Mesendoderm (in vitro differentiated cells): ENCODE results near the gene GRIK4.

Source experiments
- DNase-seq: peaks from one replicate; pipeline ENCODE4 v3.0.0; 2013
- H2AK5ac ChIP-seq: 2 replicates; pipeline ENCODE4 v1.6.1; 2013; ENCODE audit warnings: low read length, inconsistent platforms
- H2BK120ac ChIP-seq: 2 replicates; pipeline ENCODE4 v1.6.1; 2013; ENCODE audit warnings: low read depth, mild to moderate bottlenecking, low read length, moderate library complexity, mixed read lengths
- H2BK15ac ChIP-seq: replicated peaks from 2 replicates; pipeline ENCODE4 v1.6.1; 2013; ENCODE audit warnings: low read depth, mild to moderate bottlenecking, moderate library complexity
- H2BK5ac ChIP-seq: 2 replicates; pipeline ENCODE4 v1.6.1; 2013; ENCODE audit warnings: low read length, inconsistent platforms
- H3K18ac ChIP-seq: 2 replicates; pipeline ENCODE4 v1.6.1; 2013; ENCODE audit warnings: mild to moderate bottlenecking, low read length, mixed read lengths
- H3K23ac ChIP-seq: one replicate; pipeline ENCODE4 v1.6.1; 2013; ENCODE audit warnings: low read length
- H3K27ac ChIP-seq: 2 replicates; pipeline ENCODE4 v1.5.1; 2013; ENCODE audit warnings: low read depth, mild to moderate bottlenecking, inconsistent platforms, low read length, moderate library complexity
- H3K27me3 ChIP-seq: 2 replicates; pipeline ENCODE4 v1.6.1; 2013; ENCODE audit warnings: low read length, control low read depth, mild to moderate bottlenecking, inconsistent platforms; ENCODE audit not compliant: insufficient read depth, poor library complexity
- H3K36me3 ChIP-seq: 2 replicates; pipeline ENCODE4 v1.6.1; 2013; ENCODE audit warnings: low read length, inconsistent platforms; ENCODE audit not compliant: control insufficient read depth, insufficient read depth
- H3K4ac ChIP-seq: one replicate; pipeline ENCODE4 v1.6.1; 2013; ENCODE audit warnings: low read depth, mild to moderate bottlenecking, low read length, moderate library complexity
- H3K4me1 ChIP-seq: 2 replicates; pipeline ENCODE4 v1.6.1; 2013; ENCODE audit warnings: low read depth, low read length, inconsistent platforms; ENCODE audit not compliant: control insufficient read depth
- H3K4me2 ChIP-seq: 2 replicates; pipeline ENCODE4 v1.6.1; 2013; ENCODE audit warnings: low read length
- H3K4me3 ChIP-seq: 2 replicates; pipeline ENCODE4 v1.5.1; 2013; ENCODE audit warnings: mild to moderate bottlenecking, low read length
- H3K56ac ChIP-seq: one replicate; pipeline ENCODE4 v1.6.1; 2013; ENCODE audit warnings: low read length
- H3K79me1 ChIP-seq: 2 replicates; pipeline ENCODE4 v1.6.1; 2013; ENCODE audit warnings: low read length, inconsistent platforms
- H3K79me2 ChIP-seq: 2 replicates; pipeline ENCODE4 v1.6.1; 2013; ENCODE audit warnings: mild to moderate bottlenecking, low read length; ENCODE audit not compliant: control insufficient read depth, insufficient read depth
- H3K9ac ChIP-seq: 2 replicates; pipeline ENCODE4 v1.6.1; 2013; ENCODE audit warnings: low read length, inconsistent platforms
- H4K5ac ChIP-seq: one replicate; pipeline ENCODE4 v1.6.1; 2013; ENCODE audit warnings: low read length
- H4K8ac ChIP-seq: one replicate; pipeline ENCODE4 v1.6.1; 2013; ENCODE audit warnings: low read depth, mild to moderate bottlenecking, control low read depth, low read length, moderate library complexity
- WGBS: extraction: QIAGEN DNeasy Blood & Tissue Kit; methylation state at CpG from one replicate; pipeline ENCODE4 v1.1.7; 2013; ENCODE audit warnings: low lambda C conversion rate, missing lambda C conversion rate; ENCODE audit not compliant: insufficient coverage; ENCODE audit errors: extremely low coverage; 5-methylcytosine and 5-hydroxymethylcytosine counted together

GRIK4 gene

DNA sequence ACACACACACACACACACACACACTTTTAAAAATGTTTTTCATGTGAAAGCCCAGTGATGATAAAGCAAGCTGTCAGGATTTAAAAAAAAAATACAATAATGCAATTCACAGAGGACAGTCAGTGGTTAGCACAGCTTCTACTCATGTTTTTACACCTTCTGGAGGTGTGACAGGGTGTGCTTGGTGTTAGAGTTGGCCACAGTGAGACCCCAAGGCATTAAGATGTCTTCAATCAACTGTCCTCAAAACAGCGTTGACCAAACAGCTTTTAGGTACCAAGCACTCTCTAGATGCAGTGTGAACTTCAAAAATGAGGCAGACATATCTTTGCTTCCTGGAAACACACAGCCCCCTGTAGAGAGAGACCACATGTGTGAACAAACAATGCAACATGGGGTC is 346.0 kb downstream of the GRIK4 start:
- H3K27ac ChIP-seq, result no peak overlapping the region
- H3K4me3 ChIP-seq, result no peak overlapping the region
- H3K4ac ChIP-seq, result no peak overlapping the region
- H3K79me2 ChIP-seq, result no peaks in the 10 kb centered on the region
- H4K8ac ChIP-seq, result no peak overlapping the region
- peaks cover 1% of the 10 kb centered on the region for H3K4me1 ChIP-seq
- H3K56ac ChIP-seq, result no peak overlapping the region
- no peaks in the 10 kb centered on the region for H3K36me3 ChIP-seq
- no peaks in the 10 kb centered on the region for H3K27me3 ChIP-seq
- no peak for DNase-seq
- H2BK15ac ChIP-seq, result no peak overlapping the region
- H3K18ac ChIP-seq, result no peak overlapping the region
- H3K79me1 ChIP-seq, result no peaks in the 10 kb centered on the region
- no peak overlapping the region for H3K23ac ChIP-seq
- no peak overlapping the region for H2BK120ac ChIP-seq
- WGBS, result no CpG with 5 or more reads among the region's 1 CpG
- H3K4me2 ChIP-seq, result no peak overlapping the region
- no peak overlapping the region for H3K9ac ChIP-seq
- no peak overlapping the region for H4K5ac ChIP-seq
- H2AK5ac ChIP-seq, result no peak overlapping the region
- no peak overlapping the region for H2BK5ac ChIP-seq

DNA sequence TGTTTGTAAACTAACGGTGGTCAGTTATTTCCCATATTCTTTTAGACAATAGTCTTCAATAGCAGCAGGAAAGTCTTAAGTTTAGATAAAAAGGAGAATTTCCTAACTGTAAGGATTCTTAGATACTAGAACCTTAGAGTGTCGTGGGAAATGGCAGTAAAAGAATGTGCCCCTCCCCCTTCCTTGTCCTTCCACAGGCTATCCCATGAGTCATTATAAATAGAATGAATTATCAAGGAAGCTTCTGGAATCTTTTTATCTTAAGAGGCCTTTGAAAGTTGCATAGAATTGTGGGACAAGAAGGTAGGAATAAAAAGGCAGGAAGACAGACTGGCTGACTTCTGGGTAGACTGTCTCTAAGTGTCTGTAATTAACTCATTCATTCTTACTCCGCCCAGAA is 347.2 kb downstream of the GRIK4 start:
- Histone ChIP-seq H2BK15ac (no peak overlapping the region), H3K23ac (no peak overlapping the region), H3K4me3 (no peak overlapping the region), H2BK120ac (no peak overlapping the region), H3K18ac (no peak overlapping the region), H3K36me3 (no peaks in the 10 kb centered on the region), H3K9ac (no peak overlapping the region), H3K79me2 (no peaks in the 10 kb centered on the region), H4K8ac (no peak overlapping the region), H3K79me1 (no peaks in the 10 kb centered on the region), H3K27ac (no peak overlapping the region), H3K4me1 (peaks cover 1% of the 10 kb centered on the region), H2BK5ac (no peak overlapping the region), H3K4me2 (no peak overlapping the region), H3K4ac (no peak overlapping the region), H3K56ac (no peak overlapping the region), H4K5ac (no peak overlapping the region), H3K27me3 (no peaks in the 10 kb centered on the region), H2AK5ac (no peak overlapping the region)
- no CpG with 5 or more reads among the region's 3 CpGs for WGBS
- DNase-seq, result peak; percentile 57

- no CpG with 5 or more reads among the region's 7 CpGs for WGBS
Measured at GRCh38 chr11:120859552-120860295, 348.2 kb downstream of the GRIK4 start.

DNA sequence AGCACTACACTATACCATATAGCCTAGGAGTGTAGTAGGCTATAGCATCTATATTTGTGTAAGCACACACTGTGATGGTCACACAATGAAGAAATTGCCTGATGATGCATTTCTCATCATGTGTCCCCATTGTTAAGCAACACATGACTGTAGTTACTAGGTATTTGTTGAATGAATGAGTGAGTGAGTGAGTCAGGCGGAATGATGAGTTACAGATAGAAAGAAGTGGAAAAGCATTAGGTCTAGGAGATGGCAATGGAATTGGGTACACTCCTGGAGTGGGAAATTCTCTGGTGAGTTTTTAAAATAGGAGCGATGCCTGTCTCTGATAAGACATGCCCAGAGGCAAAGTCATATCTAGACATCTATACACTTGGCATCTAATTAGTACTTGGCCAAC is 351.8 kb downstream of the GRIK4 start:
- Histone ChIP-seq H3K4me2 (no peak overlapping the region), H3K79me2 (no peaks in the 10 kb centered on the region), H4K5ac (no peak overlapping the region), H3K23ac (no peak overlapping the region), H3K27ac (no peak overlapping the region), H3K4ac (no peak overlapping the region), H2BK120ac (no peak overlapping the region), H2BK15ac (no peak overlapping the region), H3K18ac (no peak overlapping the region), H3K56ac (no peak overlapping the region), H3K9ac (no peak overlapping the region), H2BK5ac (no peak overlapping the region), H3K79me1 (no peaks in the 10 kb centered on the region), H3K4me1 (peaks cover 4% of the 10 kb centered on the region), H3K4me3 (no peak overlapping the region), H2AK5ac (no peak overlapping the region), H3K36me3 (no peaks in the 10 kb centered on the region), H3K27me3 (no peaks in the 10 kb centered on the region), H4K8ac (no peak overlapping the region)
- DNase-seq, result no peak
- no CpG with 5 or more reads among the region's 2 CpGs for WGBS

More at GRCh38 chr11:120859552-120860295, 348.2 kb downstream of the GRIK4 start:
- H3K18ac ChIP-seq, result no peak overlapping the region
- no peak overlapping the region for H2BK5ac ChIP-seq
- DNase-seq, result no peak
- H4K8ac ChIP-seq, result no peak overlapping the region
- H3K4ac ChIP-seq, result no peak overlapping the region
- no peak overlapping the region for H2BK15ac ChIP-seq
- no peaks in the 10 kb centered on the region for H3K27me3 ChIP-seq
- no peaks in the 10 kb centered on the region for H3K36me3 ChIP-seq
- no peak overlapping the region for H3K27ac ChIP-seq
- no peak overlapping the region for H2AK5ac ChIP-seq
- no peak overlapping the region for H3K9ac ChIP-seq
- no peak overlapping the region for H2BK120ac ChIP-seq
- H3K79me2 ChIP-seq, result no peaks in the 10 kb centered on the region
- no peak overlapping the region for H3K4me2 ChIP-seq
- H4K5ac ChIP-seq, result no peak overlapping the region
- H3K56ac ChIP-seq, result no peak overlapping the region
- H3K4me3 ChIP-seq, result no peak overlapping the region
- H3K4me1 ChIP-seq, result peaks cover 1% of the 10 kb centered on the region
- no peak overlapping the region for H3K23ac ChIP-seq
- H3K79me1 ChIP-seq, result no peaks in the 10 kb centered on the region

- Histone ChIP-seq H3K18ac (no peak overlapping the region), H3K79me2 (no peaks in the 10 kb centered on the region), H4K5ac (no peak overlapping the region), H4K8ac (no peak overlapping the region), H3K36me3 (no peaks in the 10 kb centered on the region), H2BK5ac (no peak overlapping the region), H2BK120ac (no peak overlapping the region), H3K9ac (no peak overlapping the region), H3K4me2 (no peak overlapping the region), H3K56ac (no peak overlapping the region), H3K23ac (no peak overlapping the region), H3K4me1 (peaks cover 2% of the 10 kb centered on the region), H2BK15ac (no peak overlapping the region), H3K4me3 (no peak overlapping the region), H3K79me1 (no peaks in the 10 kb centered on the region), H3K27me3 (no peaks in the 10 kb centered on the region), H3K4ac (no peak overlapping the region), H3K27ac (no peak overlapping the region), H2AK5ac (no peak overlapping the region)
- peak; percentile 34 for DNase-seq
- WGBS, result no CpG with 5 or more reads among the region's 8 CpGs
Measured at GRCh38 chr11:120867024-120867423, 355.5 kb downstream of the GRIK4 start.

GRCh38 chr11:120867531-120867930 is 356.0 kb downstream of the GRIK4 start:
- Histone ChIP-seq H2BK15ac (no peak overlapping the region), H3K36me3 (no peaks in the 10 kb centered on the region), H3K23ac (no peak overlapping the region), H4K8ac (no peak overlapping the region), H2AK5ac (no peak overlapping the region), H3K79me2 (no peaks in the 10 kb centered on the region), H3K4ac (no peak overlapping the region), H3K4me1 (peaks cover 2% of the 10 kb centered on the region), H3K79me1 (no peaks in the 10 kb centered on the region), H3K4me3 (no peak overlapping the region), H3K27me3 (no peaks in the 10 kb centered on the region), H4K5ac (no peak overlapping the region), H3K18ac (no peak overlapping the region), H3K56ac (no peak overlapping the region), H3K27ac (no peak overlapping the region), H3K4me2 (no peak overlapping the region), H3K9ac (no peak overlapping the region), H2BK5ac (no peak overlapping the region), H2BK120ac (no peak overlapping the region)
- peak; percentile 77 for DNase-seq
- no CpG with 5 or more reads among the region's 11 CpGs for WGBS
